Heart left ventricle (tissue), 13 donors: ENCODE measurements around the gene PDK2.

ENCODE experiments used
- CTCF ChIP-seq, 12 donors: fragments of 200-600 bp; sonication (generic) in 4 of 12; IDR thresholded peaks; one replicate each; pipeline versions ENCODE4 v1.5.0 to v1.8.0; 2018 to 2022; ENCODE audit warnings: antibody characterized with exemption in 12 of 12, mild to moderate bottlenecking in 5 of 12
- POLR2A ChIP-seq, 2 donors: fragments of 450-650 bp; IDR thresholded peaks; one replicate each; pipeline ENCODE4 v1.6.1; 2017; ENCODE audit warnings: antibody characterized with exemption in 2 of 2, mild to moderate bottlenecking in 2 of 2, moderate library complexity in 2 of 2
- donor health status: ischemic (EF 13 %, LVEDD 7.1; RV severe dilation, severe dysfunction).
- donor health status: DM: no; HTN: yes; CAD: no.
- donor health status: DM: no; HTN: no; CAD: no.
- donor health status: ischemic (EF 25% LVEDD 6.9; RV normal size, moderate dysfunction).
- donor health status: ischemic (EF 25% LVEDD 5.7; RV mildly dilated, moderate dysfunction).
- donor health status: ischemic (EF 35%, LVEDD 5.7; RV mildly dilated, moderate dysfunction).
- donor health status: nonischemic (EF 11% LVEDD 7.7; RV severe dilation, severe dysfunction).
- donor health status: DM: yes; HTN: yes; CAD: no.
- donor health status: PGD.
- donor health status: ischemic (EF 29% LVEDD 5.4; RV normal size, mild dysfunction).
- donor health status: nonischemic (EF 23%, LVEDD 6.1; RV moderate dilation, normal function).

- no peak for TF ChIP-seq POLR2A (IDR thresholded peaks at IDR 0.05)
- TF ChIP-seq CTCF (IDR thresholded peaks at IDR 0.05): no peak
Measured at GRCh38 chr17:50091918-50092285, 3.2 kb upstream of the PDK2 start.
